AG04449 (cell line): ENCODE results near the gene ST6GALNAC4.

Experiments
- CTCF ChIA-PET: fragments of 350-600 bp; formaldehyde crosslinking; extraction: SDS; loops from one replicate; lab custom pipeline; 2021; ENCODE audit warnings: antibody characterized with exemption; lab: Yijun Ruan, JAX
- POLR2A ChIA-PET: fragments of 400-600, 350-600 bp; formaldehyde crosslinking; extraction: SDS; loops from one replicate; lab custom pipeline; 2020; ENCODE audit warnings: antibody characterized with exemption, inconsistent platforms; lab: Yijun Ruan, JAX
- DNase-seq: peaks from one replicate; pipeline ENCODE4 v3.0.0-alpha.2; 2010; ENCODE audit warnings: low read depth, low spot score
- H3K4me3 ChIP-seq: 2 replicates; pipeline ENCODE4 v1.5.1; 2011; ENCODE audit warnings: low read depth, mild to moderate bottlenecking, control low read depth, low read length
- TF ChIP-seq, protein P1 (sequence below): IDR thresholded peaks from one replicate; pipeline ENCODE4 v1.5.1; 2011; ENCODE audit warnings: mild to moderate bottlenecking, moderate library complexity, low read length, control low read depth, inconsistent platforms; ENCODE audit not compliant: insufficient read depth; ENCODE audit errors: missing control alignments

ST6GALNAC4 gene

DNA sequence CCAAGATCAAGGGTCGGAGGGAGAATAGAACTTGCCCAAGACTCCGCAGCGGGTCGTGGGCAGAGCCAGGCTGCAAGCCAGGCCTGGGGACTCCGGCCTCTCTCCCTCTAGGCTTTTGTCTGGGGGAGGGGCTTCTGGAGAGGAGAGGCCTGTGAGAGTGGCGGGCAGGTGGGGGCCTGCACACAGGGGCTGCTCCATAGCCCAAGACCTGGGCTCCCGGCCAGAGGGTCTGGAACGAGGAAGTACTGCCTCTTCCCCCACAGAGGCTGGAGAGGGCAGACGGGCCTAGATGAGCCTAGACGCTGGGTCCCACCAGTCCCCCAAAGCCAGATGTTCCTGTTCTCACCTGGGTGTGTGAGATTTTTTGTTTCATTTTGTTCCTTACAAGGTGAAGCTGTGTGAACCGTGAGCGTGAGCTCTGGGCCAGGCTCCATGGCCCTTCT is 12.3 kb downstream of the ST6GALNAC4 start:
- H3K4me3 ChIP-seq, result no peak overlapping the region
- ChIA-PET CTCF (interaction anchor here (0.8 to 1.4 kb wide), 3 partner anchors 8 to 169 kb away, joined by 4 to 6 read pairs (median 5); partner anchors contain the start of gene TOR2A), POLR2A (no interaction called here)
- TF ChIP-seq, protein P1, sequence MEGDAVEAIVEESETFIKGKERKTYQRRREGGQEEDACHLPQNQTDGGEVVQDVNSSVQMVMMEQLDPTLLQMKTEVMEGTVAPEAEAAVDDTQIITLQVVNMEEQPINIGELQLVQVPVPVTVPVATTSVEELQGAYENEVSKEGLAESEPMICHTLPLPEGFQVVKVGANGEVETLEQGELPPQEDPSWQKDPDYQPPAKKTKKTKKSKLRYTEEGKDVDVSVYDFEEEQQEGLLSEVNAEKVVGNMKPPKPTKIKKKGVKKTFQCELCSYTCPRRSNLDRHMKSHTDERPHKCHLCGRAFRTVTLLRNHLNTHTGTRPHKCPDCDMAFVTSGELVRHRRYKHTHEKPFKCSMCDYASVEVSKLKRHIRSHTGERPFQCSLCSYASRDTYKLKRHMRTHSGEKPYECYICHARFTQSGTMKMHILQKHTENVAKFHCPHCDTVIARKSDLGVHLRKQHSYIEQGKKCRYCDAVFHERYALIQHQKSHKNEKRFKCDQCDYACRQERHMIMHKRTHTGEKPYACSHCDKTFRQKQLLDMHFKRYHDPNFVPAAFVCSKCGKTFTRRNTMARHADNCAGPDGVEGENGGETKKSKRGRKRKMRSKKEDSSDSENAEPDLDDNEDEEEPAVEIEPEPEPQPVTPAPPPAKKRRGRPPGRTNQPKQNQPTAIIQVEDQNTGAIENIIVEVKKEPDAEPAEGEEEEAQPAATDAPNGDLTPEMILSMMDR, result no peak
- DNase-seq, result no peak

DNA sequence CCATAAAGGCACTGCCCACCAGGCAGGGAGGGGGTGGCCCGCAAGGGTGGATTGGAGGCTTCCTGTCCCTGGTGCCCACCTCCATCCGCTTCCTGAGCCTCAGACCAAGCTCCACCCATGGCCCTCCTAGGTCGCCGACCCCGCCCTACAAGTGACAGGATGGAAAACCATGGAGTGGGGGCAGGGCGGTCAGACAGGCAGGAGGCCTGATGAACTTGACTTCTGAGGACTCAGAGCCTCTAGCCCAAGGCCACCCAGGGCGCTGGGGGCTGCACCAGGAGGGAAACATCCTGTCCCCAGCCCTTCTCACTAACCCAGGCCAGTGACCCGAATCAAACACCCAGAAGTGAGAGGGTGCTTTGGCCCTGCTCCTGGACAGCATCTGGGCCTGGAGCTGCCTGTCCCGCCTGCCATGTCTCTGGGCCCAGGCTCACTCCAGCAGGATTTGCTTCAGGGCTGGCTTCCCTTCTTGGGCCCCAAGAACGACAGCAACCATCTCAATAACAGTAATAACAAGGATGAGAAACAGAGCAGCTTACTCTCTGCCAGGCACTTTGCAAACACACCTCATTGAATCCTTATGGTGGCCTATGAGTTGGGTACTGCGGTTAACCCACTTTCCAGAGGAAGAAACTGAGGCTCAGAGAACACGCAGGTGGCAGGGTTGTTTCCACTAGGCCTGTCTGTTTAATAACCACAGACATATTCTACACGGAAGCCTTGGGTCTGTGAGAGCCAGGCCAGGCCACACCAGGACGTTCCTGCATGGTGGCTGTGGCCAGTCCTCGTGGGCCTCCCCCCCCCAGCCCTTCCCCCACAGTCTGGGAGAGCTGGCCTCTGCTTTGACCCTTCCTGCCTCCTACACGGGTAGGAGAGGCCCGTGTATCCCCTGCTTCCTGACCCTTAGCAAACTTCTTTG is 13.0 kb downstream of the ST6GALNAC4 start:
- H3K4me3 ChIP-seq, result no peak overlapping the region
- POLR2A ChIA-PET, result interaction anchor here (0.6 kb wide), 1 partner anchor 331 kb away, joined by 3 read pairs; no protein-coding TSS in a partner anchor
- TF ChIP-seq, protein P1, result no peak
- CTCF ChIA-PET, result interaction anchor here (0.8 to 1.4 kb wide), 3 partner anchors 9 to 169 kb away, joined by 4 to 6 read pairs (median 5); partner anchors contain the start of gene TOR2A
- DNase-seq, result no peak

DNA sequence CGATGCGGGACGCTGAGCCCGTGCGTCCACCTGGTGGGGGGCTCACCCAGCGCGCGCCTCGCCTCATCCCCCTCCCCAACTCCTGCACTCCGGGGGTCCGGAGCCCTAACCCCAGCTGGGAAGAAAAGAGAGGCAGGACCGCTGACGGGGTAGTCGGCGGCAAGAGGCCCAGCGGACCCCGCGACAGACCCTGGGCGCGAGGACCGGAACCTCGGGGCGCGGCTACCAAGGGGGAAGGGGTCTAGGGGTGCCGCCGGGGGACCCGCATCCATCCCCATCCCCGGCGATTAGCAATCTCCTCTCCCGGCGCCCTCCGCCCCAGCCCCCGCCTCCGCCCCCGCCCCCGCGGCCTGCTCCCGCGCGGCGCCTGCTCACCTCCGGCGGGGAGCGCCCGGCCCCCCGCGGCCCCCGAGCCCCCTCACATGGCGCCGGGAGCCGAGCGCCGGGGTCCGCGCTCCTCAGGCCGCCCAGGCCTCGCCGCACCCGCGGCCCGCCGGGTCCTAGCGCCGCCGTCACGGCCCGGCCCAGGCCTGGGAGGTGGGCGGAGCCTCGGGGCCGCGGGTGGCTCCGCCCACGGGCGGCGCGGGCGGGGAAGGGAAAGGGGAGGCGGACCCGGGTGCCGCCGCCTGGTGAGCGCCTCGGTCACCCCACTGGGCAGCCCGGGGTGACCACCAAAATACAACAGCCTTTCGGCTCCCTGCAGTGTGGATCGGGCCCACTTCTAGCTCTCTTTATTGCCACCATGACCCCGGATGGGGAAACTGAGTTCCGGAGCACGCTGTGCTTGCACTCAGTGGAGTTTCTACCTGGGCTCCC is 17.5 kb downstream of the ST6GALNAC4 start, which contains the start of gene ST6GALNAC6:
TSS of gene ST6GALNAC6 (minus strand) at position 476 of the 816 bp plus-strand sequence. CDS start 1,622 bp downstream, outside the sequence.
- ChIA-PET POLR2A (interaction anchor here (0.6 to 1.6 kb wide), 3 partner anchors 17 to 104 kb away, joined by 4 to 5 read pairs (median 4); partner anchors contain the start of gene ST6GALNAC4), CTCF (interaction anchor here (0.8 to 5.2 kb wide), 9 partner anchors 10 to 136 kb away, joined by 3 to 22 read pairs (median 4); no protein-coding TSS in a partner anchor)
- TF ChIP-seq, protein P1, result no peak
- H3K4me3 ChIP-seq, result peak within 1 kb of the TSS; percentile 85
- DNase-seq, result no peak

DNA sequence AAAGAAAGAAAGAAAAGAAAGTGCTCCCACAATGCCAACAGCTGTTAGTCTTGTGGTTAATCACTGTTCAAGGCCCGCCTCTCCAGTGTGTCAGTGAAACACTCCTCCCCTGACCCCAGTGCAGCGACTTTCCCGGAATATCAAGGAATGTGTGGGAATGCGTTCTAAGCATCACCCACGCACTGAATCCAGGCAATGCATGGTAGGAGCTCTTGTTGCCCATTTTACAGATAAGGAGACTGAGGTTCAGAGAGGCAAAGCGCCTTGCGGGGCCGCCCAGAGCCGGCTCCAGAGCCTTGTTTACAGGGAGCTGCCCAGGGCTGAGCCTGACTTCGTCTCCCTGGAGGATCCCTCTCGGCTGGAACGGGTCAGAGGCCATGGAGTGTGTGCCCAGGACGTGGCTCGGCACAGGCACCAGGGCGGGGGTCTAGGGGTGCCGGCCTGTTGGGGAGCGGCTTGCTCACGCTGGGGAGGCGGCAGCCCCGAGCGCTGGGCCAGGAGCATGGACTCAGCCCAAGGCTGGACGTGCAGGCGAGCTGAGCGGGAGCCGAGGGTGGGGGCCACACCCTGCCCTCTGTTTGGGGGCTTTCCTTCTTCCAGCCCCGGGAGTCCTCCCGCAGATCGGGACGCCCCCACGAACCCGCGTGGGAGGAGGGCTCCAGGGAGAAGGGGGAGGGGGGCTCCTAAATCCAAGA is 18.3 kb downstream of the ST6GALNAC4 start:
- POLR2A ChIA-PET, result interaction anchor here (0.5 to 1.6 kb wide), 7 partner anchors 9 to 328 kb away, joined by 3 to 5 read pairs (median 3); partner anchors contain the start of gene ST6GALNAC4
- peak; percentile 67 for DNase-seq
- CTCF ChIA-PET, result interaction anchor here (0.8 to 5.2 kb wide), 9 partner anchors 9 to 219 kb away, joined by 3 to 22 read pairs (median 4); partner anchors contain the start of gene ST6GALNAC4
- TF ChIP-seq, protein P1, result no peak
- H3K4me3 ChIP-seq, result peak overlapping the region; percentile 85

DNA sequence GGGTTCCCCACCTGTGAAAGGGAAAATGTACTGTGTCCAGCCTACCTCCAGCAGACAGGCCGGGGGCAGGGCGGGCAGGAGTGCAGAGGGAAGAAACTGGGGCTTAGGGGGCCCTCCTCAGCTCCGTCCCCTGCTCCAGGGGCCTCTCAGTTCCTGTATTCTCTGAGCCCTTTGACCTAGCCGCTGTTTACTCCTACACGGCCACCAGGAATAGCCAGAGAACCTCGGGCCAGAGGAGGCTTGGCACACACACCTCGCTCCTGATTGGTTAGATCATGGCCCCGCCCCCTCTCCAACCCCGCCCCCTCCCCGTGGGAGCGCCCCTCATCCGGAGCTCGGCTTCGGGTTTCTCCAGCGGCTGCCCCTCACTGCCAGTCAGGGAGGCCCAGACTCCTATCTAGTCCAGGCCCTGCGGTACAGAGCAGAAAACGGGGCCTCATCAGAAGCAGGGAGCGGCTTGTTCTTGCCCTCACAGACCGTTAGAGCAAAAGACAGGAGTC is 19.6 kb downstream of the ST6GALNAC4 start:
- peak overlapping the region; percentile 20; the same call in 1 of the 2 replicates for H3K4me3 ChIP-seq
- TF ChIP-seq, protein P1, result no peak
- POLR2A ChIA-PET, result no interaction called here
- DNase-seq, result no peak
- CTCF ChIA-PET, result interaction anchor here (0.9 to 5.2 kb wide), 7 partner anchors 10 to 220 kb away, joined by 3 to 22 read pairs (median 4); partner anchors contain the start of genes ST6GALNAC4 and TOR2A
